GDM1 (cell line): ENCODE data around the gene TMEM108.

ENCODE experiments used
- DNase-seq: peaks from one replicate; lab custom pipeline; 2025; lab: John Stamatoyannopoulos, UW

Gene TMEM108

DNA sequence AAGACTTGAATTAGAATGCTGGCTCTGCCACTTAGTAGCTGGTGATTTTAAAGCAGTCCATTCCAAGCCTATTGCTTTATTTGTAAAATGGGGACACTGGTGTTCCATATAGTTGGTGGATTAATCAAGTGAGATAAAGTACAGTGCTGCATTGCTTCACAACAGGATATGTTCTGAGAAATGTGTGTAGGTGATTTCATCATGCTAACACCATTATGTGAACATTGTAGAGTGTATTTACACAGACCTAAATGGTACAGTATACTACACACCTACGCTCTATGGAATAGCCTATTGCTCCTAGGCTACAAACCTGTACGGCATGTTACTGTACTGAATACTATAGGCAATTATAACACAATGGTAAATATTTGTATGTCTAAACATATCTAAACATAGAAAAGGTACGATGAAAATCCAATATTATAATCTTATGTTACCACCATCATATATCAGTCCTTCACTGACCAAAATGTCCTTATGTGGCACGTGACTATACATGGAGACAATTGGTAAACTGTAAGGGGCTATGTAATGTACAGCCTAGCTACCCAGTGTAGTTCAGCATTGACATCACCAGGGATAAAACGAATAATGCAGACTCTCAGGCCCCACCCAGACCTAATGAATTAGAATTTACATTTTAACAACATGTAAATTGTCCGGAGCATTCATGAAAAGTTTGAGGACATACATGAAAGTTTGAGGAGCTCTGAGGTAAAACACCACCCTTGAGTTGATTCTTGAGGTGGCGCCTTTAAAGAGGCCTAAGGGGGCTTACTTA, 240.3 kb downstream of the TMEM108 start:
- DNase-seq = no peak

DNA sequence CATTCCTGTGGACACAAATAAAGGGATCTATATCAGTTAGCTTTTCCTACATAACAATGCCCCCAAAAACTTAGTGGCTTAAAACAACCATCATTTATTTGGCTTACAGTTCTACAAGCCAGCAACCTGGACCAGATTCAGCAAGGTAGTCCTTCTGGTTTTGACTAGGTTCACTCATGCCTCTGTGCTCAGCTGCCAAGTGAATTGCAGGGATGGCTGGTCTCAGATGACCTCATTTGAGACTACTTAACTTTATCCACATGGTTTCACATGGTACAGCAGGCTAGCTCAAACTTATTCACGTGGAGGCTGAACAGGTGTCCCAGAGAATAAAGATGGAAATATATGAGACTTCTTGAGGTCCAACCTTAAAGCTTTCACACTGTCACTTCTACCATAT, 242.4 kb downstream of the TMEM108 start:
- DNase-seq = no peak

DNA sequence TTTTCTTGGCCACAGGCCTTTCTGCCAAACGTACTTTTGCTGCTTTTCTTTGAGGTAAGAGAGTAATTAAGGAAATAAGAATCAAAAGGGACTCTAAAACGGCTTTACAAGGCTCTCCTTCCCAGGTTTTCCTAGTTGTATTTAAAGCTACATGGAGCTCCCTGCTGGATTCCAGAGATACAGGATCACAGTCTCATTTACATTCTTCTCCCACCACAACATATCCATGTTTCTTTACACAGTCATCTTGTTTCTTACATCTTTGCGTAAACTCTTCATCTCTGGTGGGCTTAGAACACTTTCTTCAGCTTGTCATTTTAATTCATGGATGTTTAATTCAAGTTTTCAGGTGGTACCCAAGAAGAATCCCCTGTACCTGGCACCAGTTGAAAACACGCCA, 244.0 kb downstream of the TMEM108 start:
- DNase-seq = no peak

DNA sequence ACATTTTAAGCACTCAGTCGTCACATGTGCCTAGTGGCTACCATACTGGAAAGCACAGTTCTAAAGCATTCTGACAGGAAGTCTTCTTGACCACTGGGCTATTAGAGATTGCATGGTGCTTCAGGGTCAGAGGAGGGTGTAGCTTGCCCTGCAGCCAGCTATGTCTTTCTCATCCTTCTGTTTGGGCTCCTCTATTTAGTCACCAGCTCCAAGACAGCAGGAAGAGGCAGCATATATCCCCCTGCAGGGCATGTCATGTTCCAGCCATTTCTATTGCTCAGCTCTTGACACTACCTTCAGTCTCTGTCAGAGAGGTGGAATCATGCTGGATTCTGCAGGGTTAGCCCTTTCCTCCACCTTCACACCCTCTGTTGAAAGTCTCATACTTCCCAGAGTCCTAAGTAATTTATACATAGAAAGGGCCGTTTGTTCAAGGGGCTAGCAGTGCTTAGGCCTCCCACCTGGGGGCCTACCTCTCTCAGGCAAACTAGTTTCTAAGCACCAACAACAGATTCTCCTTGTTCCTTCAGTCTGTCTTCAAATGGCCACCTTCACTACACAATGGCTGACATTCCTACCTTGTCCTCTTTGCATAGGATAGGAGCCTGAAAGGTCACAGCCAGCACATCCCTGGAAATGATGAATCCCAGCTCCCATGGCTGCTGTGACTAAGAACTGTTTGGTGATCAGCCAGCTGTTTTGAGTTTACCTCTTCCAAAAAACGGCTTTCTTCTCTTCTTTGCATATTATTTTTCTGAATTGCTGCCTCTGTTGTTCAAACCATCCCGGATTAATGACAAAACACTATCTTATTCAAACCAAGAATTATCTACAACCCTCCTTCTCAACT, 246.0 kb downstream of the TMEM108 start:
- no peak for DNase-seq

DNA sequence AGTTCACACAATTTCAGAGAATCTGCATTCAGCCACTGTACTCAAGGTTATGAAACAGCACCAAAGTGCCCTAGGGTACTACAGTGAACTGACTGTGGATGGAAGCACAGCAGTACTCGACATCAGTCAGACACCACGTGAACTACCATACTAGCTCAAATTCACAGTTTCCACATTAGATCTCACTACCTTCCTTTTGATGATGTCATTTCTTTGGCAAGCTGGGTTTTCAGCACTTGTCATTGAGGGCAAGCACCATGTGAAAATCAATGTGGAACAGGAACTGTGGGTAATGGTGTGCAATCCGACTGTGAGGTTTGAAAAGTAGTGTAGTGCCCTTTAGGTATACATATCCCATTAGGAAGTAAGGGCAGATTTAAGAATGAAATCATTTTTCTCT, 251.1 kb downstream of the TMEM108 start:
- no peak for DNase-seq

- no peak for DNase-seq
Observed at GRCh38 chr3:133292296-133292695, 254.1 kb downstream of the TMEM108 start.

GRCh38 chr3:133293397-133294110, 255.4 kb downstream of the TMEM108 start:
- no peak for DNase-seq

- no peak for DNase-seq
Observed at GRCh38 chr3:133294253-133294652, 256.1 kb downstream of the TMEM108 start.

- no peak for DNase-seq
Observed at GRCh38 chr3:133295199-133295901, 257.2 kb downstream of the TMEM108 start.

GRCh38 chr3:133295944-133296917, 258.0 kb downstream of the TMEM108 start:
- DNase-seq = no peak

GRCh38 chr3:133296981-133297380, 258.8 kb downstream of the TMEM108 start:
- DNase-seq = no peak

DNA sequence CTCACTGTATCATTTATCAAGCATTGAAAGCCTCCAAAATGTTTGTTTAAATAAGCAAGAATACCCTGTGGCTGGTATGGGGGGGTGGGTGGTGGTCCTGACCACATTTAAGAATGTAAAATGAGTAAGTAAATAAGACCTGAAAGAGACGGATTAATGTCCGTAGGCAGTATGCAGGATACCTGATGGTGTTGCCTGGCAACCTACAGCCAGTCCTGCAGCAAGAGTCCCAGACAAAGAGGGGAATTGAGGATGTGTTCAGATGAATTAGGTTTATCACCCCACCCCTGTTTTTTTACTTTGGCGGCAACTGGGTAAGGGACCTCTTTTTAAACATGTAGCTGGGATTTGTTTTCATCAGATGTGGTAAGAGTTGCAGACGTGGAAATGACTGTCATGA, 261.9 kb downstream of the TMEM108 start:
- DNase-seq = no peak

- no peak for DNase-seq
Observed at GRCh38 chr3:133301194-133301593, 263.0 kb downstream of the TMEM108 start.

DNA sequence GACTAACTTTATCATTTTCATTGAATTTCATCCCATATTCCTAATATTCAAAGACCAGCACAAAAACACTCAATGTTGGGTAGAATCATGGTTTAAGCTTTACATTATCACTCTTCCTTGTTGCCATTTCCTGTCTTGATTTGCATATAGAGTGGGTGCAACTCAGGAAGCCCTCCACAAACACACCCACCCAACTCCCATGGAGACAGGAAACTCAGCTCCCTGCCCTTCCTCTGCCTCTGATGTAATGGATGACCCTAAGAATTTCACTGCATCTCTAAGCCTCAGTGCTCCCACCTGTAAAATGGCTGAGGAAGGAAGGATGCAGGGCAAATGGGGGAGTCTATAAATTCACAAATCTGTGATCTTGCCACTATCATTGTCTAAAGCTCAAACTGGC, 263.5 kb downstream of the TMEM108 start:
- no peak for DNase-seq

GRCh38 chr3:133303430-133303829, 265.2 kb downstream of the TMEM108 start:
- DNase-seq = no peak

DNA sequence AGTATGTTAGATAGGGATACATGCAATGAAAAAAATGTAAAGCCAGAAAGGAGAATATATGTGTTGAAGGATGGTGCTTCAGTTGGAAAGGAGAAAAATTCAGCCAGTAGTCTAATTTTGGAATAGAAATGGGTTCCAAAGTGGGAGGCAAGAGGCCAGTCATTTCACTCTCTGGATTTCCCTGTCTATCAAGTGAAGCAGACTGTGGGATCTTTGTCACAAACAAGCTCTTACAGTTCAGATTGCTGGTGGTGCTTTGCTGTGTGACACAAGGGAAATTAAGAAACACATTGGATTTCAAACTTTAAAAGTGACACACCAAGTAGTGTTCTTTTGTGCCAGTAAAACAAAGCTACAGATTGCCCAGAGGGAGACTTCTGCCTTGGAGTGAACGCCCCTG, 279.7 kb downstream of the TMEM108 start:
- no peak for DNase-seq

DNA sequence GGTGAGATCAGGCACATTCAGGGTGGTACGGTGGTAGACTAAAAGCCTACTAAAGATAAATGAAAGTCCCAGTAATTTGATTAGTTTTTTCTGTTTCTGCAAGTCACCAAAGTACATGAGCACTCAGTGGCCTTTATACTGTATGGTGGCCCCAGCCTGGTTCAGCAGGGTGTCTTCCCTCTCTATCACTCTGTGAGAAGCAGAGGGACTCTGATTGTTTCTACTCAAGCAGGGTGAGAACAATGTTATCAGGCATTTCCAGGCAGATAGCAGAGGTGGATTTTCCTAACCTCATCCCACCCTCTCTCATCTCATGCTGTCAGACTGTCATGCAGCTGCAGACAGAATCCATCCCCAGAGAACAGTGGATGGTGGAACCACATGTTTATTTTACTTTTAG, 290.2 kb downstream of the TMEM108 start:
- DNase-seq = no peak

GRCh38 chr3:133329626-133330025, 291.4 kb downstream of the TMEM108 start:
- no peak for DNase-seq

GRCh38 chr3:133330065-133330464, 291.9 kb downstream of the TMEM108 start:
- DNase-seq = no peak

DNA sequence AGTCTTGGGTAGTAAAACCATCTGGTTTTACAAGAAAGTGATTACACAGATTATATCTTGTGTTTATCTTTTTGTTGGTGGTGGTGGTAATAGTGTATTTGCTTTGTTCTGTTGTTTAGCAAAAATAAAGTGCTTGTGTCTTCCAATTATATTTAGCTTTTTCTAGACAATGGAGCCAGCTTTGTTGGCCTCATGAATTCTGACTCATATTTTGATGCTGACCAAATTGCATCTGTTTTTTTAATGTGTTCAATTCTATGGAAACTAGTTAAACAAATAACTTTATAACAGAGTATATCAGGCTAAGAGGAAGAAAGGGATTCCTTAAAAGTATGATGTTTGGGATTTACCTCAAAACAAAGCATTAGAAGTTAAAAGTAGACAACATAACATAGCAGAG, 292.3 kb downstream of the TMEM108 start:
- DNase-seq = no peak

GRCh38 chr3:133354721-133355120, 316.5 kb downstream of the TMEM108 start:
- DNase-seq = no peak
